ENCODE measurements around the gene CTDSPL.
A peak's percentile ranks its signal among the peaks of the same experiment; 100 is the strongest.

The CTDSPL gene

GRCh38 chr3:38002940-38003339 lies 141.3 kb downstream of the CTDSPL start:
- DNase-seq (ENCODE audit: low spot score), result no peak

- peak; percentile 70 for DNase-seq (ENCODE audit: low spot score)
Measured at GRCh38 chr3:38003371-38003816, 141.7 kb downstream of the CTDSPL start.

- DNase-seq (ENCODE audit: low spot score), result no peak
Measured at GRCh38 chr3:38003817-38004414, 142.2 kb downstream of the CTDSPL start.

GRCh38 chr3:38004415-38005075 lies 142.9 kb downstream of the CTDSPL start:
- peak; percentile 74 for DNase-seq (ENCODE audit: low spot score)

GRCh38 chr3:38005076-38006020 lies 143.7 kb downstream of the CTDSPL start:
- no peak for DNase-seq (ENCODE audit: low spot score)

- no peak for DNase-seq (ENCODE audit: low spot score)
Measured at GRCh38 chr3:38006031-38006430, 144.4 kb downstream of the CTDSPL start.

GRCh38 chr3:38006445-38006995 lies 144.8 kb downstream of the CTDSPL start:
- no peak for DNase-seq (ENCODE audit: low spot score)

- DNase-seq (ENCODE audit: low spot score), result no peak
Measured at GRCh38 chr3:38007754-38008090, 146.0 kb downstream of the CTDSPL start.

- DNase-seq (ENCODE audit: low spot score), result no peak
Measured at GRCh38 chr3:38008191-38008701, 146.6 kb downstream of the CTDSPL start.

GRCh38 chr3:38008971-38009580 lies 147.4 kb downstream of the CTDSPL start:
- DNase-seq (ENCODE audit: low spot score), result no peak

GRCh38 chr3:38009807-38010591 lies 148.3 kb downstream of the CTDSPL start:
- no peak for DNase-seq (ENCODE audit: low spot score)

- no peak for DNase-seq (ENCODE audit: low spot score)
Measured at GRCh38 chr3:38011111-38011510, 149.4 kb downstream of the CTDSPL start.

- DNase-seq (ENCODE audit: low spot score), result no peak
Measured at GRCh38 chr3:38015485-38015884, 153.8 kb downstream of the CTDSPL start.

- DNase-seq (ENCODE audit: low spot score), result no peak
Measured at GRCh38 chr3:38015984-38016383, 154.3 kb downstream of the CTDSPL start.

GRCh38 chr3:38016410-38016809 lies 154.7 kb downstream of the CTDSPL start:
- DNase-seq (ENCODE audit: low spot score), result no peak

GRCh38 chr3:38016847-38017444 lies 155.3 kb downstream of the CTDSPL start:
- DNase-seq (ENCODE audit: low spot score), result no peak

GRCh38 chr3:38017445-38018295 lies 156.0 kb downstream of the CTDSPL start:
- DNase-seq (ENCODE audit: low spot score), result no peak

GRCh38 chr3:38018296-38019266 lies 156.9 kb downstream of the CTDSPL start:
- DNase-seq (ENCODE audit: low spot score), result no peak
